MG63 (cell line): ENCODE measurements around the gene CNOT11. TPM values are rescaled to one million over a fixed set of nuclear protein-coding genes. Genes with fewer than 3 reads are reported as not detected.
"Not testable (repeated sequence)": the region's sequence is repeated elsewhere in the genome, so short reads cannot be mapped to it uniquely, and the experiment has no call there.

Experiments
- DNase-seq: peaks from one replicate; pipeline ENCODE4 v3.0.0-alpha.2; 2020
- H3K27me3 ChIP-seq: fragments of 250-450 bp; sonication (Bioruptor Pico); 2 replicates; pipeline ENCODE4 v1.5.1; 2020; ENCODE audit warnings: mild to moderate bottlenecking, moderate library complexity
- H3K36me3 ChIP-seq: fragments of 250-450 bp; sonication (Bioruptor Pico); 2 replicates; pipeline ENCODE4 v1.5.1; 2020; ENCODE audit warnings: mild to moderate bottlenecking, moderate library complexity
- H3K4me3 ChIP-seq: fragments of 250-450 bp; sonication (Bioruptor Pico); 2 replicates; pipeline ENCODE4 v1.5.1; 2020; ENCODE audit warnings: mild to moderate bottlenecking, moderate library complexity
- H3K9me3 ChIP-seq: fragments of 250-450 bp; sonication (Bioruptor Pico); 2 replicates; pipeline ENCODE4 v1.5.1; 2020; ENCODE audit warnings: mild to moderate bottlenecking, moderate library complexity
- total RNA-seq: library from RNA; depleted of rRNA; stranded (reverse); fragments of >200 nt; shearing (Covaris generic); gene quantifications from 2 replicates; pipeline ENCODE4 v1.2.3, GENCODE V29; 2014; ENCODE audit warnings: low replicate concordance; rRNA removed

Gene CNOT11
- total RNA-seq = 52.6 and 64.1 TPM in 2 replicates

DNA sequence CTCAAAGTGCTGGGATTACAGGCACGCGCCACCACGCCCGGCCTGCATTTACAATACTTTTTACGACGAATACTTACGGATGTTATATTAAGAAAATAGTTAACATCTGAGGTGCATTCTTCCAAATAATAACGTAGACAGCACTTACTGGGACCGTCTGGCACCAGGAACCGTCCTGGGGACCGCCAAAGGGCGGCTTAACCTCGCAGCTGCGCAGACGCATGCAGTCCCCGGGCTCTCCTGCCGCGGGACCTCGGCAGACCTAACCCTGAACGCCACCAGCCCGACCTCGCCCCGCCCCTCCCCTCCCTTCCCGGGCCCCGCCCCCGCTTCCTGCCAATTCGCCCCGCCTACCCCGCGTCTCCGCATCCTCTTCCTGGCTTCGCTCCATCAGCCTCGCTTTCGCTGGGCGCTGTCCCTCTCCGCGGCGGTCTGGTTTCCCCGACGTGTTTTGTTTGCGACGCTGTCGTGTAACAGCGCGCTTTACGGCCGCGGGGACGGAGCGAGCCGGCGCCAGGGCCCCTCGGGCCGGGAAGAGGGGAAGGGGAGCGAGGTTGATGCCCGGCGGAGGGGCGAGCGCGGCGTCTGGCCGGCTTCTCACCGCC lies at the start of gene CNOT11:
CNOT11 (plus strand) TSS at position 479 of the 605 bp plus-strand sequence; CDS start at position 558, 79 bp downstream.
- peak within 1 kb of the TSS; percentile 72 for H3K4me3 ChIP-seq

DNA sequence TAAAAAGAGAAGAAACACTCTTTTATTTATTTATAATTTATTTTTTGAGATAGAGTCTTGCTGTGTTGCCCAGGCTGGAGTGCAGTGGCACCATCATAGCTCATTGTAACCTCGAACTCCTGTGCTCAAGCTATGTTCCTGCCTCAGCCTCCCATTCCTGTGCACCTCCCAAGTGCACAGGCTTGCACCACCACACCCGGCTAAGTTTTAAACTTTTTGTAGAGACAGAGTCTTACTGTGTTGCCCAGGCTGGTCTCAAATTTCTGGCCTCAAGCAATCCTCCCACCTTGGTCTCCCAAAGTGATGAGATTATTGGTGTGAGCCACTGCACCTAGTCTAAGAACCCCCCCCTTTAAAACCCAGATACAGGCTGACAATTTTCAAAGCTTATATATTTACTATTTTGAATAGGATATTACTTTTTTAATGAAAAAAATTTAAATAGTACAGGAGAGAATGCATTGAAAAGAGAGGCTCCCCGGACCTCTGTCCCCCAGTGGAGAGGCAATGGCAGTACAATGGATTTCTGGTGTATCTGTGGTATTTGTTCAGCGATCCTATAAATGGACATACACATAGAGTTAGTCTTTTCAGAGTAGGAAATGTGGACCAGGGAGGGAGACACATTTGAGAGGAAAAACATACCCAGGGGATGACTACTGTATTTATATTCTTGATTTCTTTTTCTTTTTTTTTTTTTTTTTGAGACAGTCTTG lies 48.1 kb upstream of the CNOT11 start:
- H3K27me3 ChIP-seq = no peaks in the 10 kb centered on the region
- no peak overlapping the region for H3K4me3 ChIP-seq
- no peaks in the 10 kb centered on the region for H3K9me3 ChIP-seq
- H3K36me3 ChIP-seq = no peaks in the 10 kb centered on the region
- peak; percentile 9 for DNase-seq

More for the DNA sequence above, at the start of gene CNOT11:
- H3K27me3 ChIP-seq = no peaks in the 10 kb centered on the region
- H3K36me3 ChIP-seq = peaks cover 4% of the 10 kb centered on the region
- DNase-seq = peak; percentile 98
- no peaks in the 10 kb centered on the region for H3K9me3 ChIP-seq

DNA sequence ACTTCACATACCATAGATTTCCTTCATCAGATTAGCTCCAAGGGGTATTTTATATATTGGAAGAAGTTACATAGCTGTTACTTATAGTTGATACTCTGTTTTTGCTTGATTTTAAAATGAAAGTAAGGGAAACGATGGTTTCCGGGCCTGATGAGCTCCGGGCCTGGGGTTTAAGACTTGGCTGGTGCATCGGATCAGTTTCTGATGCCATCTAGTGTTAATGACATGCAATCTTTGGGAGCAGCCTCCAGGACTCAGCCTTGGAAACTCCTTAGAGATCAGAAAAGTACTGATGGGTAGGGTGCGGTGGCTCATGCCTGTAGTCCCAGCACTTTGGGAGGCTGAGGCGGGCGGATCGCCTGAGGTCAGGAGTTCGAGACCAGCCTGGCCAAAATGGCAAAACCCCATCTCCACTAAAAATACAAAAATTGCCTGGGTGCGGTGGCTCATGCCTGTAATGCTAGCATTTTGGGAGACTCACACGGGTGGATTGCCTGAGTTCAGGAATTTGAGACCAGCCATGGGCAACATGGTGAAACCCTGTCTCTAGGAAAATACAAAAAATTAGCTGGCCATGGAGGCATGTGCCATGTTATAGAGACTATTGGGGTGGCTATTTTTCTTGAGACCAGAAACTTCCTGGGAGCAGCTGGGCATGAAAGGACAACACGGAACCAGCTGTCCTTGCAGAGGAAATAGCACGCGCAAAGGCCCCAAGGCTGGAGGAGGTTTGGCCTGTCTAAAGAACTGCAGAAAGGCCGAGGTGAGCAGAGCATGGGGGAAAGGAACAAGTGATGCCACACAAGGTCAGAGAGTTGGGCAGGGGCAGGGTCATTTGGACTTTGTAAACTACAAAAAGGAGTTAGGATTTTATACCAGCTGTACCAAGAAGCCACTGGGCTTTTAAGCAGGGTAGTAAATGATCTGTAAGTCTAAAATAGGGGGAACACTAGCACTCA lies 46.9 kb upstream of the CNOT11 start:
- Histone ChIP-seq H3K4me3 (peak overlapping the region; percentile 31), H3K27me3 (no peaks in the 10 kb centered on the region)
- peak; percentile 78 for DNase-seq

DNA sequence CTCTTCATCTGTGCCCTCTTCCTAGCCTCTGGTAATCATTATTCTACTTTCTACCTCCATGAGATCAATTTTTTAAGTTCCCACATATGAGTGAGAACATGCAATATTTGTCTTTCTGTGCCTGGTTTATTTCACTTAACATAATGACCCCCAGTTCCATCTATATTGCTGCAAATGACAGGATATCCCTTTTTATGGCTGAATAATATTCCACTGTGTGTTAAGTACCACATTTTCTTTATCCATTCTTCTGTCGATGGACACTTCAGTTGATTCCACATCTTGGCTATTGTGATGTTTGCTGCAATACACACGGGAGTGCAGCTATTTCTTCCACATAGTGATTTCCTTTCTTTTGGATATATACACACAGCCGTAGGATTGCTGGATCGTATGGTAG lies 43.9 kb upstream of the CNOT11 start:
- H3K9me3 ChIP-seq = peaks cover 4% of the 10 kb centered on the region; the same call in 1 of the 2 replicates
- H3K4me3 ChIP-seq = no peak overlapping the region
- no peaks in the 10 kb centered on the region for H3K36me3 ChIP-seq
- DNase-seq = no peak
- no peaks in the 10 kb centered on the region for H3K27me3 ChIP-seq

More for the DNA sequence above, 46.9 kb upstream of the CNOT11 start:
- Histone ChIP-seq H3K9me3 (peaks cover 2% of the 10 kb centered on the region; the same call in 1 of the 2 replicates), H3K36me3 (no peaks in the 10 kb centered on the region)

DNA sequence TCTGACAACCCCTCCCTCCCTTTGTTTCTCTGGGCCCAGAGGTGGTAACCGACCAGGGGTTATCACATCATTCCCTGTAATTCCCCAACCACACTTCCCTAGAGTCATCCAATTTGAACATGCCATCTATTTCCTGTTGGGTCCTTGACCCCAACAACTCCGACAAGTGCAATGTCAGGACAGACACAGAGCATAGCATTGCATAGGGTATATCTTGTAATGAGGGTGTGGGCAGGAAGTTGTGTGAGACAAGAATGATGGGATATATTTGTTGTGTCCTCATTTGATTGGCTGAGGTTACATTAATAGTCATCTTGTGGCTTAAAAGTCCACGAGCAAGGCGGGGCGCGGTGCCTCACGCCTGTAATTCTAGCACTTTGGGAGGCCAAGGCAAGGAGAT lies 33.4 kb upstream of the CNOT11 start:
- no peaks in the 10 kb centered on the region for H3K9me3 ChIP-seq
- no peaks in the 10 kb centered on the region for H3K27me3 ChIP-seq
- no peaks in the 10 kb centered on the region for H3K36me3 ChIP-seq
- H3K4me3 ChIP-seq = no peak overlapping the region
- DNase-seq = no peak

DNA sequence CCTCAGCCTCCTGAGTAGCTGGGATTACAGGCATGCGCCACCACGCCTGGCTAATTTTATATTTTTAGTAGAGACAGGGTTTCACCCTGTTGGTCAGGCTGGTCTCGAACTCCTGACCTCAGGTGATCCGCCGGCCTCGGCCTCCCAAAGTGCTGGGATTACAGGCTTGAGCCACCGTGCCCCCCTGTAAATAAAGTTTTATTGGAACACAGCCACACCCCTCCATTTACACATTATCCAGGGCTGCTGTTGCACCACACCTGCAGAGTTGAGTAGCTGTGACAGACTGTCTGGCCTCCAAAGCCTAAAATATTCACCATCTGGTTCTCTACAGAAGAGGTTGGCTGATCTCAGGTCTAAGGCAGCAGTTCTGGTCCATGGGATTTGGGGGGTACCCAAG lies 32.6 kb upstream of the CNOT11 start:
- not testable (repeated sequence) for H3K27me3 ChIP-seq, H3K9me3 ChIP-seq, DNase-seq

DNA sequence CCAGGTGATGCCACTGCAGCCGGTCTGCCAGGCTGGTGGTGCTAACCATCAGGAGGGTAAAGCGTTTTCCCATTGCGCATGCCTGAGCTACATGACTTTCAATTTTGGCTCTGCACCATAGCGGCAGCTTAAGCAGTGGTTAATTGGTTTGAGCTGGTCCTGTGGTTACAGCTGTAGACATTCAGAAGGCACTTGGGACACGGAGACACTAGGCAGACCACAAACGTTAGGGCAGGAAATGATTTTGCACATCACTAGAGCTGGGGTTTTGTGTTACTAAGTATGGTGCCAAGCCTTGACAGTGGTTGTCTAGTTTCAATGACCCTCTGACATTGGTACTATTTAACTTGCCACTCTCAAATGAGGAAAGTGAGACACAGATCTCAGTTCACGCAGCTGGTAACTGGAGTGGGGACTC lies 28.9 kb upstream of the CNOT11 start:
- Histone ChIP-seq H3K27me3 (no peaks in the 10 kb centered on the region), H3K4me3 (no peak overlapping the region), H3K9me3 (no peaks in the 10 kb centered on the region), H3K36me3 (no peaks in the 10 kb centered on the region)
- DNase-seq = peak; percentile 11

More for the DNA sequence above, 32.6 kb upstream of the CNOT11 start:
- H3K36me3 ChIP-seq, H3K4me3 ChIP-seq: not testable (repeated sequence)

DNA sequence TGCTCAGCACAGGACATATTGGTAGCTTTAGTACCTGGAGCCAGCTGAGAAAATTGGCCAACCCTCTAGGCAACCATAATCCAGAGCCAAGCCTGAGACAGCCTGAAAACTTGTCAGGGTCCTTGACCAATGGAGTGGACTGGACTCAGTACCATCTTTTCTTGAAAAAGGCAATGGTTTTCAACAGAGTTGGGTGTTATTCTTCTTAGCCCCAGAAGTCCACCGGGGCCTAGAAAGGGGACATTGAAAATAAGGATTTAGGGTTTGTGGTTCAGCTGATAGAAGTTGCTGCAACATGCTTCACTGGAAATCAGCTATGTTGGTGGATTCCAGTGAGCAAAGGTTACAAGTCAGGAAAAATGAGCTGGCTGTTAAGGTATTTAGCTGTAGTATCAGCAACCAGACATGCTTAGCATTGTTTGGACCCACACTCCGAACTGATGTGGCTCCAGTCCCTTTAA lies 22.1 kb upstream of the CNOT11 start:
- DNase-seq = no peak
- no peaks in the 10 kb centered on the region for H3K27me3 ChIP-seq
- no peak overlapping the region for H3K4me3 ChIP-seq
- no peaks in the 10 kb centered on the region for H3K36me3 ChIP-seq
- no peaks in the 10 kb centered on the region for H3K9me3 ChIP-seq

DNA sequence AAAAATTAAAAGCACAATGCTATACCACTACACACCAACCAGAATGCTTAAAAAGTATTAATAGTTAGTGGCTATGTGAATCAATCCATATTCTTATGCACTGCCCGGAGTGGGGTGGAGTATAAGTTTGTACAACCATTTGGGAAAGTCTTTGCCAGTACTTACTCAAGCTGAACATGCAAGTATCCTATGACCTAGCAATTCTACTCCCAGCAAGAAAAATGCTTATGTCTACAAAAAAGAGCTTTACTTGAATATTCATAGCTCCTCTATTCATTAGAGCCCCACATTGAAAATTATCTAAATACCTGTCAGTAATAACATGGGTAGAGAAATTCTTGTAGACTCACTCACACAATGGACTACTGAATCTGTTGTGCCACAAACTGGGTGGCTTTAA lies 21.4 kb upstream of the CNOT11 start:
- H3K4me3 ChIP-seq = no peak overlapping the region
- no peak for DNase-seq
- no peaks in the 10 kb centered on the region for H3K27me3 ChIP-seq
- H3K36me3 ChIP-seq = no peaks in the 10 kb centered on the region
- no peaks in the 10 kb centered on the region for H3K9me3 ChIP-seq

DNA sequence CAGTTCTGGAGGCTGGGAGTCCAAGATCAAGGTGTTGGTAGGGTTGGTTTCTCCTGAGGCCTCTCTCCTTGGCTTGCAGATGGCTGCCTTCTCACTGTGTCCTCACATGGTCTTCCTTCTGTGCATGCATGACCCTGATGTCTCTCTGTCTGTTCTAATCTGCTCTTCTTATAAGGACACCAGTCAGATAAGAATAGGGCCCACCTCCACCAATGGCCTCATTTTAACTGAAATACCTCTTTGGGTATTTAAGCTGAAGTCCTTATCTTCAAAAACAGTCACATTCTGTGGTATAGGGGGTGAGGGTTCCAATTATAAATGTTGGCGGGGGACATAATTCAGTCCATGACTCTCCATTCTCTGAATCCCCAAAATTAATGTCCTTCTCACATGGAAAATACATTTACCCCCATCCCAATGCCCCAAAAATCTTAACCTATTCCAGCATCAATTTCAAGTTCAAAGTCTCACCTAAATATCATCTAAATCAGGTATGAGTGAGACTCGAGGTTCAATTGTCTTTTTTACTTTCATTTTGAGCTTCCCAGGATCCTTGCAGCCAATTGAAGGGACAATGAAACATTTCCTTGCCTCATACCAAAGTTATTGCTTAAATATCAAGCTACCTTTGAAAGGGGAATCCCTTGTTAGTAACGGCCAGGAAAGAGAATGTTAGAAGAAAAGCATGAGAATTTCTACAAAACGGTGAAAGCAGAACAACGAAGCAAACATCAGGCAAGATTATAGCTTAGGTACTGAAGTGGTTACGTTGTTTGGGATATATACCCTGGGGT lies 20.6 kb upstream of the CNOT11 start:
- H3K36me3 ChIP-seq = no peaks in the 10 kb centered on the region
- no peak for DNase-seq
- H3K4me3 ChIP-seq = peak overlapping the region; percentile 22
- H3K9me3 ChIP-seq = no peaks in the 10 kb centered on the region
- no peaks in the 10 kb centered on the region for H3K27me3 ChIP-seq

DNA sequence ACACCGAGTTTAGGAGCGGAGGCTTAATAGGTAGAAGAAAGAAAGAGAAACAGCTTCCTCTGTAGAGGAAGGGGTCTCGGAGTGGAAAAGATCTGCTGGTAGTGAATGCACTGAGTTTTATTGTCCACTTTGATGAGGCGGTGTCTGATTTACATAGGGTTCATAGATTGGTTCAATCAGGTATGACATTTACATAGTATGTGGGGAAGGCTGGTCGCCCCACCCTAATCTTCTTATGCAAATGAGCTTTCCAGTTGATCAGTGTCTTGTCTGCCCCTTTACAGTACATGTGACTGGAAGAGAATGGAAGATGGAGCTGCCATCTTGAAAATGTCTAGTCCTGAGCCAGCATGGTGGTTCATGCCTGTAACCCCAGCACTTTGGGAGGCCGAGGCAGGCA lies 19.9 kb upstream of the CNOT11 start:
- DNase-seq = no peak
- H3K27me3 ChIP-seq = no peaks in the 10 kb centered on the region
- H3K36me3 ChIP-seq = no peaks in the 10 kb centered on the region
- no peak overlapping the region for H3K4me3 ChIP-seq
- H3K9me3 ChIP-seq = no peaks in the 10 kb centered on the region

DNA sequence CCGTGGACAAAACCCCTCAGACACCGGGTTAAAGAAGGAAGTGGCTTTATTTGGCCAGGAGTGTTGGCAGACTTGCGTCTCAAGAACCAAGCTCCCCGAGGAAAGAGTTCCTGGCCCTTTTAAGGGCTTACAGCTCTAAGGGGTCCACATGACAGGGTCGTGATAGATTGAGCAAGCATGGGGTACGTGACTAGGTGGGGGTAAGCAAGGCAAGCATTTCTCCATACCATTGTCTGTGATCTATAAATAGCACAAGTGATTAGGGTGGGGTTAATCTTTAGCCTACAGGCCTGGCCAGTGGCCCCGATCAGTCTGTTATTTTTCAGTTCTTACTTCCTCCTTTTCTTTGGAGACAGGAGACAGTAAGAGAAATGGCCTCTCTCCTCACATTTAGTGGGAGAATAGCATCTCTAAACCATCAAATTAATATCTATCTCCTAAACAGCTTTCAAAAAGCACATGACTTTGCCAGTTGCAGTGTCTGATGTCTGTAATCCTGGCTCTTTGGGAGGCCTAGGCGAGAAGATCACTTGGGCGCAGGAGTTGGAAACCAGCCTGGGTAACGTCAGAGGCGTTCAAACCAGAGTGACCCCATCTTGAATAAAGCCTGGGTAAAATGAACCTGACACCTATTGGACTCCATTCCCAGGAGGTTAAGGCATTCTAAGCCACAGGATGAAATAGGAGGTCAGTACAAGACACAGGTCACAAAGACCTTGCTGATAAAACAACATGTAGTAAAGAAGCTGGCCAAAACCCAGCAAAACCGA lies 18.3 kb upstream of the CNOT11 start:
- Histone ChIP-seq H3K4me3 (no peak overlapping the region), H3K27me3 (no peaks in the 10 kb centered on the region), H3K9me3 (no peaks in the 10 kb centered on the region), H3K36me3 (no peaks in the 10 kb centered on the region)
- no peak for DNase-seq

DNA sequence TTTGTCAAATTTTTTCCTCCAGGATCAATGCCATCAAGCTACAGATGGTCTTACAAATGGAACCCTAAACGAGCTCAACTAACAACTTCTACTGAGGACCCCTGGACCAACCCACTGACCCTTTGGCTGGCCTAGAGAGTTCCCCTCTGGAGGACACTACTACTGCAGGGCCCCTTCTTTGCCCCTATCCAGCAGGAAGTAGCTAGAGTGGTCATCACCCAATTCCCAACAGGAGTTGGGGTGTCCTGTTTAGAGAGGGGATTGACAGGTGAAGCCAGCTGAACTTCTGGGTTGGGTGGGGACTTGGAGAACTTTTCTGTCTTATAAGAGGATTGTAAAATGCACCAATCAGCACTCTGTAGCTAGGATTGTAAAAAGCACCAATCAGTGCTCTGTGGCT lies 16.7 kb upstream of the CNOT11 start:
- H3K36me3 ChIP-seq, H3K27me3 ChIP-seq, H3K9me3 ChIP-seq, DNase-seq, H3K4me3 ChIP-seq: not testable (repeated sequence)

DNA sequence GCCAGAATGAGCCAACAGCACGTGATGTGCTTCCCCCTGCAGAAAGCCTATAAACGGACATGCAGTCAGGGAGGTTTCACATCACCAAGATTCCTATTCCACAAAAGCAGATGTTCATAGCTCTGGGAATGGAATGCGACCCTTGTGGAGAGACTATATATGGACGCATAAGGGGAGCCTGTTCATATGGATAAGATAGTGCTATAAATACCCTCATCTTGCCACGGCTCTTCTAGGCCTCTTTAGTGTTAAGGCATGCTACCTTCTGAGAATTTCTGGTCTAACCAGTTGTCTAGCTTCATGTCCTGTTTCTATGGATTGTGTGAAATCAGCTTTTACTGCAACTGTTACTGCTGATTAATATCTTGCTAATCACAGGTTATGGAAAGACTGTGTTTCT lies 14.7 kb upstream of the CNOT11 start:
- not testable (repeated sequence) for H3K9me3 ChIP-seq, H3K27me3 ChIP-seq, H3K36me3 ChIP-seq, DNase-seq, H3K4me3 ChIP-seq

DNA sequence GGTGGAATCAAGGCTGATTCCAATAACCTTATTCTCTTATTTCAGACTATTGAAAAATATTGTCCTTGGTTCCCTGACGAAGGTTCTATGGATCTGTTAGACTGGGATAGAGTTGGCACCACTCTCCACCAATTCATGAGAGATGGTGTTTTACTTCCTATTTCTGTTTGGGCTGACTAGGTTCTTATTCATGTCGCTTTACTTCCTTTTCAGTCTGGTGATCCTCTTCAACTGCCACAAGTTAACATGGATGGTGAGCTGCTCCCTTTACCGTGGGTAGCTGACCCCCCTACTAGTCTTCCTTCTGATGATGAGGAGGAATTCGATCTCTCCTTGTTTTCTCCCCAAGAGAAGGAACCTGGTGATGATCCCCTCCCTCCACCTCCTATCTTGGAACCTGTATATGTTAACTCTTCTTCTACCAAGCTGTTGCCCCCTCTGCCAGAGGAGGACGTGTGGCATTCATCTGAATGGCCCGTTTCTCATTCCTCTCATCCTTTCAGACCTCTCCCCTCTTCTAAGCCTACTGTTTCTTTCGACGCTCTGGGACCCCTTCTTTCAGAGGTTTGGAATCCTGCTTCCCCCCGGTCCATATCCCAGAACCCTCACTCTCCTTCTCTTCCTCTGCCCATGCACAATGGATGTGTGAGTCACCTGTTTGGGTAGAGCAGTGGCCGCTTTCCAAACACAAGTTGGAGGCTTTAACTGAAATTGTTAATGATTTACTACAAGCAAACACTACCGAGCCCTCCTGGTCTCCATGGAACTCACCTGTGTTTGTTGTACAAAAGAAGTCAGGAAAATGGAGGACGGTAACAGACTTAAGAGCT lies 13.5 kb upstream of the CNOT11 start:
- Histone ChIP-seq H3K36me3 (no peaks in the 10 kb centered on the region), H3K4me3 (no peak overlapping the region), H3K9me3 (no peaks in the 10 kb centered on the region), H3K27me3 (no peaks in the 10 kb centered on the region)
- no peak for DNase-seq
